Caco-2 (cell line): ENCODE data around the gene ANKFN1. TPM values are rescaled to one million over a fixed set of nuclear protein-coding genes. Genes with fewer than 3 reads are reported as not detected.
"Not testable (repeated sequence)": the region's sequence is repeated elsewhere in the genome, so short reads cannot be mapped to it uniquely, and the experiment has no call there.

ENCODE experiments used
- BruUV-seq: library from RNA; stranded (reverse); fragments of 400-500 nt; replicated peaks from 2 replicates; lab custom pipeline; 2021; lab: Mats Ljungman, UMichigan
- CTCF ChIA-PET: fragments of 300-600 bp; sonication (Branson Sonifier 250); formaldehyde crosslinking; loops from one replicate; lab custom pipeline; 2022; ENCODE audit warnings: antibody characterized with exemption; lab: Charles Lee
- POLR2A ChIA-PET: fragments of 300-600 bp; sonication (Branson Sonifier 250); formaldehyde crosslinking; loops from one replicate; lab custom pipeline; 2022; ENCODE audit warnings: antibody characterized with exemption; lab: Charles Lee
- DNase-seq, 2 experiments: peaks; one replicate each; pipeline versions ENCODE4 v3.0.0 to v3.0.0-alpha.2; 2020 to 2022
- H3K27me3 ChIP-seq: replicated peaks from 2 replicates; pipeline ENCODE4 v1.6.0; 2011; ENCODE audit warnings: low read length; ENCODE audit not compliant: control insufficient read depth, insufficient read depth
- H3K36me3 ChIP-seq: 2 replicates; pipeline ENCODE4 v1.5.1; 2011; ENCODE audit warnings: low read length; ENCODE audit not compliant: control insufficient read depth, insufficient read depth
- H3K4me1 ChIP-seq: fragments of 250-450 bp; sonication (Bioruptor Pico); 2 replicates; pipeline ENCODE4 v1.5.1; 2020; ENCODE audit warnings: mild to moderate bottlenecking
- H3K4me3 ChIP-seq: 2 replicates; pipeline ENCODE4 v1.5.1; 2011; ENCODE audit warnings: low read depth, mild to moderate bottlenecking, control low read depth, low read length
- H3K9me3 ChIP-seq: fragments of 250-450 bp; sonication (Bioruptor Pico); 2 replicates; pipeline ENCODE4 v1.5.1; 2020; ENCODE audit warnings: mild to moderate bottlenecking, moderate library complexity
- H3K27ac Mint-ChIP-seq: one replicate; pipeline ENCODE4 v1.8.0; 2022; ENCODE audit warnings: mixed read lengths; ENCODE audit not compliant: unreplicated experiment
- H3K27me3 Mint-ChIP-seq: one replicate; pipeline ENCODE4 v1.8.0; 2022; ENCODE audit warnings: mixed read lengths; ENCODE audit not compliant: insufficient read depth, unreplicated experiment
- H3K36me3 Mint-ChIP-seq: one replicate; pipeline ENCODE4 v1.8.0; 2022; ENCODE audit warnings: mild to moderate bottlenecking, mixed read lengths; ENCODE audit not compliant: insufficient read depth, unreplicated experiment
- H3K4me1 Mint-ChIP-seq: one replicate; pipeline ENCODE4 v1.8.0; 2022; ENCODE audit warnings: low read depth, mixed read lengths; ENCODE audit not compliant: unreplicated experiment
- H3K4me3 Mint-ChIP-seq: one replicate; pipeline ENCODE4 v1.8.0; 2022; ENCODE audit warnings: mild to moderate bottlenecking, moderate library complexity, mixed read lengths; ENCODE audit not compliant: unreplicated experiment
- H3K9me3 Mint-ChIP-seq: one replicate; pipeline ENCODE4 v1.8.0; 2022; ENCODE audit warnings: mixed read lengths; ENCODE audit not compliant: unreplicated experiment
- CTCF ChIP-seq, 2 experiments: fragments of 200-600 bp in 1 of 2; IDR thresholded peaks; 1 replicate in 1 of 2; 2 replicates in 1 of 2; pipeline versions ENCODE4 v1.5.1 to v1.8.0; 2011 to 2022; ENCODE audit warnings: antibody characterized with exemption in 1 of 2, control low read depth in 1 of 2, inconsistent platforms in 1 of 2, low read depth in 1 of 2, low read length in 1 of 2, mild to moderate bottlenecking in 1 of 2, moderate library complexity in 1 of 2; ENCODE audit not compliant: insufficient read depth in 1 of 2, severe bottlenecking in 1 of 2, unreplicated experiment in 1 of 2
- intact Hi-C: fragments of 100-400 bp; cut with micrococcal nuclease; formaldehyde crosslinking; loops from one replicate; pipeline ENCODE4 v1.10.0; 2022; ENCODE audit not compliant: unreplicated experiment
- total RNA-seq: library from RNA; stranded (reverse); gene quantifications from 2 replicates; pipeline ENCODE4 v1.2.3, GENCODE V29; 2022

ANKFN1 gene
- total RNA-seq, 1 experiment from 2014 or later = 0.34 TPM

- Mint-ChIP-seq H3K27me3 (peaks cover 11% of the 10 kb centered on the region), H3K4me3 (no peak overlapping the region), H3K4me1 (peaks cover 2% of the 10 kb centered on the region), H3K9me3 (peaks cover 14% of the 10 kb centered on the region), H3K27ac (no peak overlapping the region), H3K36me3 (peaks cover 2% of the 10 kb centered on the region)
- H3K4me1 ChIP-seq = no peaks in the 10 kb centered on the region
- no peaks in the 10 kb centered on the region for H3K9me3 ChIP-seq
- ChIA-PET CTCF (no interaction called here), POLR2A (no interaction called here)
- H3K27me3 ChIP-seq = no peaks in the 10 kb centered on the region
- no TSS peak for BruUV-seq
- no peak for TF ChIP-seq CTCF (IDR thresholded peaks at IDR 0.05; ENCODE audit: insufficient read depth in 1 of 2, low read depth in 1 of 2, low read length in 1 of 2, severe bottlenecking in 1 of 2, unreplicated experiment in 1 of 2)
- intact Hi-C loops = no loop called here
- DNase-seq = no peak
- H3K36me3 ChIP-seq = no peaks in the 10 kb centered on the region
- no peak overlapping the region for H3K4me3 ChIP-seq
These were observed 253.8 kb downstream of the ANKFN1 start for GRCh38 chr17:56407086-56407485.

GRCh38 chr17:56412356-56412755, 259.1 kb downstream of the ANKFN1 start:
- Mint-ChIP-seq H3K9me3 (peaks cover 45% of the 10 kb centered on the region), H3K4me1 (peaks cover 11% of the 10 kb centered on the region)
- H3K27me3 ChIP-seq, H3K9me3 ChIP-seq, H3K4me1 ChIP-seq, intact Hi-C loops, POLR2A ChIA-PET, H3K4me3 ChIP-seq, CTCF ChIA-PET, BruUV-seq, H3K27me3 Mint-ChIP-seq, H3K36me3 ChIP-seq, H3K4me3 Mint-ChIP-seq, H3K27ac Mint-ChIP-seq, H3K36me3 Mint-ChIP-seq, DNase-seq: not testable (repeated sequence)

- no peaks in the 10 kb centered on the region; the same call in 1 of the 2 replicates for H3K4me1 ChIP-seq
- ChIA-PET CTCF (no interaction called here), POLR2A (no interaction called here)
- Mint-ChIP-seq H3K9me3 (peaks cover 33% of the 10 kb centered on the region), H3K4me3 (no peak overlapping the region), H3K4me1 (peaks cover 11% of the 10 kb centered on the region), H3K36me3 (peaks cover 6% of the 10 kb centered on the region), H3K27me3 (no peaks in the 10 kb centered on the region), H3K27ac (no peak overlapping the region)
- intact Hi-C loops = no loop called here
- DNase-seq = no peak
- 0 out of 2 replicates have a peak, but pooled peaks cover 5% of the 10 kb centered on the region for H3K9me3 ChIP-seq
- no peaks in the 10 kb centered on the region for H3K27me3 ChIP-seq
- BruUV-seq = no TSS peak
- H3K4me3 ChIP-seq = no peak overlapping the region
- no peak for TF ChIP-seq CTCF (IDR thresholded peaks at IDR 0.05; ENCODE audit: insufficient read depth in 1 of 2, low read depth in 1 of 2, low read length in 1 of 2, severe bottlenecking in 1 of 2, unreplicated experiment in 1 of 2)
- no peaks in the 10 kb centered on the region for H3K36me3 ChIP-seq
These were observed 263.5 kb downstream of the ANKFN1 start for GRCh38 chr17:56416682-56417351.
